Liver (tissue), 9 donors: ENCODE measurements around the gene ANAPC5. TPM values are rescaled to one million over a fixed set of nuclear protein-coding genes. Genes with fewer than 3 reads are reported as not detected.

ENCODE experiments used
- DNase-seq: peaks from one replicate; pipeline ENCODE4 v3.0.0-alpha.2; 2017; ENCODE audit warnings: low spot score
- H3K27ac ChIP-seq, 2 donors: one replicate each; pipeline ENCODE4 v1.7.0; 2013; ENCODE audit warnings: inconsistent platforms in 2 of 2, low read length in 2 of 2, control low read depth in 1 of 2, low read depth in 1 of 2, mild to moderate bottlenecking in 1 of 2
- H3K27me3 ChIP-seq, 4 donors: one replicate each; pipeline versions ENCODE4 v1.6.1 to v1.7.0; 2013; ENCODE audit warnings: low read length in 3 of 4, inconsistent platforms in 1 of 4, mild to moderate bottlenecking in 1 of 4, moderate library complexity in 1 of 4; ENCODE audit not compliant: control insufficient read depth in 4 of 4, insufficient read depth in 4 of 4
- H3K36me3 ChIP-seq, 4 donors: one replicate each; pipeline versions ENCODE4 v1.6.1 to v1.7.0; 2013; ENCODE audit warnings: low read length in 3 of 4, mild to moderate bottlenecking in 3 of 4, low read depth in 1 of 4, moderate library complexity in 1 of 4; ENCODE audit not compliant: control insufficient read depth in 4 of 4, insufficient read depth in 3 of 4
- H3K4me1 ChIP-seq, 4 donors: one replicate each; pipeline versions ENCODE4 v1.6.1 to v1.7.0; 2013; ENCODE audit warnings: low read length in 3 of 4, mild to moderate bottlenecking in 3 of 4, moderate library complexity in 1 of 4; ENCODE audit not compliant: control insufficient read depth in 4 of 4, insufficient read depth in 4 of 4
- H3K4me3 ChIP-seq, 3 donors: one replicate each; pipeline versions ENCODE4 v1.6.1 to v1.7.0; 2013; ENCODE audit warnings: low read length in 3 of 3, control low read depth in 1 of 3, low read depth in 1 of 3, mild to moderate bottlenecking in 1 of 3
- H3K9ac ChIP-seq, 2 donors: one replicate each; pipeline ENCODE4 v1.7.0; 2013; ENCODE audit warnings: low read length in 2 of 2, mild to moderate bottlenecking in 2 of 2, moderate library complexity in 2 of 2, control low read depth in 1 of 2, low read depth in 1 of 2
- H3K9me3 ChIP-seq, 4 donors: one replicate each; pipeline versions ENCODE4 v1.6.1 to v1.7.0; 2013; ENCODE audit warnings: low read length in 3 of 4; ENCODE audit not compliant: control insufficient read depth in 4 of 4
- CTCF ChIP-seq: fragments of 150-350 bp; IDR thresholded peaks from 2 replicates; pipeline ENCODE4 v1.5.1; 2017; ENCODE audit warnings: improper control_type of control experiment, low read depth, low read length; ENCODE audit not compliant: missing input control
- EGR1 ChIP-seq, 2 donors: IDR thresholded peaks; 2 replicates each; pipeline ENCODE4 v1.6.1; 2016 to 2018; ENCODE audit warnings: antibody characterized with exemption in 2 of 2, low read depth in 2 of 2
- FOXA2 ChIP-seq: IDR thresholded peaks from 2 replicates; pipeline ENCODE4 v1.6.1; 2016; ENCODE audit warnings: antibody characterized with exemption
- GABPA ChIP-seq, 2 donors: IDR thresholded peaks in 1 of 2; conservative IDR thresholded peaks in 1 of 2; 2 replicates each; pipeline ENCODE4 v1.6.1; 2016; ENCODE audit warnings: antibody characterized with exemption in 2 of 2, mild to moderate bottlenecking in 1 of 2, moderate library complexity in 1 of 2
- HNF4A ChIP-seq, 2 donors: conservative IDR thresholded peaks; 2 replicates each; pipeline ENCODE4 v1.6.1; 2016; ENCODE audit warnings: antibody characterized with exemption in 2 of 2, mild to moderate bottlenecking in 2 of 2
- HNF4G ChIP-seq: IDR thresholded peaks from 2 replicates; pipeline ENCODE4 v1.6.1; 2016; ENCODE audit warnings: antibody characterized with exemption
- JUND ChIP-seq, 2 donors: IDR thresholded peaks; 2 replicates each; pipeline ENCODE4 v1.6.1; 2016; ENCODE audit warnings: antibody characterized with exemption in 2 of 2
- NR2F2 ChIP-seq: IDR thresholded peaks from 2 replicates; pipeline ENCODE4 v1.6.1; 2016; ENCODE audit warnings: antibody characterized with exemption
- RAD21 ChIP-seq, 2 donors: IDR thresholded peaks; 2 replicates each; pipeline ENCODE4 v1.6.1; 2016; ENCODE audit warnings: antibody characterized with exemption in 2 of 2, mild to moderate bottlenecking in 2 of 2
- RXRA ChIP-seq, 2 donors: IDR thresholded peaks; 2 replicates each; pipeline ENCODE4 v1.6.1; 2017 to 2018; ENCODE audit warnings: antibody characterized with exemption in 2 of 2, mild to moderate bottlenecking in 1 of 2
- SP1 ChIP-seq: IDR thresholded peaks from 2 replicates; pipeline ENCODE4 v1.6.1; 2018; ENCODE audit warnings: antibody characterized with exemption, mild to moderate bottlenecking
- TAF1 ChIP-seq: conservative IDR thresholded peaks from 2 replicates; pipeline ENCODE4 v1.6.1; 2016; ENCODE audit warnings: antibody characterized with exemption, mild to moderate bottlenecking
- YY1 ChIP-seq: IDR thresholded peaks from 2 replicates; pipeline ENCODE4 v1.6.1; 2016; ENCODE audit warnings: antibody characterized with exemption, mild to moderate bottlenecking
- WGBS: extraction: QIAGEN DNeasy Blood & Tissue Kit; methylation state at CpG from one replicate; pipeline ENCODE4 v1.1.7; 2013; 5-methylcytosine and 5-hydroxymethylcytosine counted together
- polyA plus RNA-seq, 2 donors: library from polyadenylated mRNA; stranded (reverse) in 1 of 2; unstranded in 1 of 2; fragments of 200-250 nt in 1 of 2; fragments of >200 nt in 1 of 2; fragmentation: Nextera tagmentation in 1 of 2; extraction: Ambion mirVana in 1 of 2; gene quantifications; one replicate each; pipeline versions ENCODE4 v1.2.1 to v1.2.3, GENCODE V29; 2013 to 2015
- total RNA-seq, 2 donors: library from RNA; depleted of rRNA; stranded (reverse); fragments of >200 nt; gene quantifications; one replicate each; pipeline ENCODE4 v1.2.3, GENCODE V29; 2014
- TF ChIP-seq, protein P1 (sequence below): IDR thresholded peaks from 2 replicates; pipeline ENCODE4 v1.6.1; 2016; ENCODE audit warnings: antibody characterized with exemption
- TF ChIP-seq, protein P2 (sequence below): IDR thresholded peaks from 2 replicates; pipeline ENCODE4 v1.6.1; 2016; ENCODE audit warnings: antibody characterized with exemption, mild to moderate bottlenecking
- TF ChIP-seq, protein P3 (sequence below): IDR thresholded peaks from 2 replicates; pipeline ENCODE4 v1.6.1; 2016; ENCODE audit warnings: antibody characterized with exemption
- TF ChIP-seq, protein P4 (sequence below): IDR thresholded peaks from 2 replicates; pipeline ENCODE4 v1.6.1; 2016; ENCODE audit warnings: antibody characterized with exemption
- donor health status: healthy.
- donor health status: healthy.
- donor health status: healthy.
- donor health status: healthy.
- donor health status: healthy.

The ANAPC5 gene
- total and polyA plus RNA-seq, 4 donors: 44.1 to 111 (median 62.2) TPM

- no peaks in the 10 kb centered on the region for H3K4me1 ChIP-seq
- no peaks in the 10 kb centered on the region for H3K36me3 ChIP-seq
- no peak overlapping the region for H3K27ac ChIP-seq
- no peak for TF ChIP-seq RXRA (IDR thresholded peaks at IDR 0.05)
- TF ChIP-seq YY1: no peak
- no peak for TF ChIP-seq EGR1 (IDR thresholded peaks at IDR 0.05; ENCODE audit: low read depth in 2 of 2)
- TF ChIP-seq GABPA (IDR thresholded peaks at IDR 0.05 in 1 of 2, conservative IDR thresholded peaks at IDR 0.05 in 1 of 2): no peak
- no peak for TF ChIP-seq JUND (IDR thresholded peaks at IDR 0.05)
- TF ChIP-seq HNF4A (conservative IDR thresholded peaks at IDR 0.05): no peak
- TF ChIP-seq HNF4G: no peak
- no peak for TF ChIP-seq NR2F2
- TF ChIP-seq, protein P1, sequence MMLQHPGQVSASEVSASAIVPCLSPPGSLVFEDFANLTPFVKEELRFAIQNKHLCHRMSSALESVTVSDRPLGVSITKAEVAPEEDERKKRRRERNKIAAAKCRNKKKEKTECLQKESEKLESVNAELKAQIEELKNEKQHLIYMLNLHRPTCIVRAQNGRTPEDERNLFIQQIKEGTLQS: no peak
- TF ChIP-seq, protein P2, sequence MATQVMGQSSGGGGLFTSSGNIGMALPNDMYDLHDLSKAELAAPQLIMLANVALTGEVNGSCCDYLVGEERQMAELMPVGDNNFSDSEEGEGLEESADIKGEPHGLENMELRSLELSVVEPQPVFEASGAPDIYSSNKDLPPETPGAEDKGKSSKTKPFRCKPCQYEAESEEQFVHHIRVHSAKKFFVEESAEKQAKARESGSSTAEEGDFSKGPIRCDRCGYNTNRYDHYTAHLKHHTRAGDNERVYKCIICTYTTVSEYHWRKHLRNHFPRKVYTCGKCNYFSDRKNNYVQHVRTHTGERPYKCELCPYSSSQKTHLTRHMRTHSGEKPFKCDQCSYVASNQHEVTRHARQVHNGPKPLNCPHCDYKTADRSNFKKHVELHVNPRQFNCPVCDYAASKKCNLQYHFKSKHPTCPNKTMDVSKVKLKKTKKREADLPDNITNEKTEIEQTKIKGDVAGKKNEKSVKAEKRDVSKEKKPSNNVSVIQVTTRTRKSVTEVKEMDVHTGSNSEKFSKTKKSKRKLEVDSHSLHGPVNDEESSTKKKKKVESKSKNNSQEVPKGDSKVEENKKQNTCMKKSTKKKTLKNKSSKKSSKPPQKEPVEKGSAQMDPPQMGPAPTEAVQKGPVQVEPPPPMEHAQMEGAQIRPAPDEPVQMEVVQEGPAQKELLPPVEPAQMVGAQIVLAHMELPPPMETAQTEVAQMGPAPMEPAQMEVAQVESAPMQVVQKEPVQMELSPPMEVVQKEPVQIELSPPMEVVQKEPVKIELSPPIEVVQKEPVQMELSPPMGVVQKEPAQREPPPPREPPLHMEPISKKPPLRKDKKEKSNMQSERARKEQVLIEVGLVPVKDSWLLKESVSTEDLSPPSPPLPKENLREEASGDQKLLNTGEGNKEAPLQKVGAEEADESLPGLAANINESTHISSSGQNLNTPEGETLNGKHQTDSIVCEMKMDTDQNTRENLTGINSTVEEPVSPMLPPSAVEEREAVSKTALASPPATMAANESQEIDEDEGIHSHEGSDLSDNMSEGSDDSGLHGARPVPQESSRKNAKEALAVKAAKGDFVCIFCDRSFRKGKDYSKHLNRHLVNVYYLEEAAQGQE: no peak
- TF ChIP-seq, protein P3, sequence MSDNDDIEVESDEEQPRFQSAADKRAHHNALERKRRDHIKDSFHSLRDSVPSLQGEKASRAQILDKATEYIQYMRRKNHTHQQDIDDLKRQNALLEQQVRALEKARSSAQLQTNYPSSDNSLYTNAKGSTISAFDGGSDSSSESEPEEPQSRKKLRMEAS: no peak
- no peak for TF ChIP-seq CTCF
- TF ChIP-seq, protein P4, sequence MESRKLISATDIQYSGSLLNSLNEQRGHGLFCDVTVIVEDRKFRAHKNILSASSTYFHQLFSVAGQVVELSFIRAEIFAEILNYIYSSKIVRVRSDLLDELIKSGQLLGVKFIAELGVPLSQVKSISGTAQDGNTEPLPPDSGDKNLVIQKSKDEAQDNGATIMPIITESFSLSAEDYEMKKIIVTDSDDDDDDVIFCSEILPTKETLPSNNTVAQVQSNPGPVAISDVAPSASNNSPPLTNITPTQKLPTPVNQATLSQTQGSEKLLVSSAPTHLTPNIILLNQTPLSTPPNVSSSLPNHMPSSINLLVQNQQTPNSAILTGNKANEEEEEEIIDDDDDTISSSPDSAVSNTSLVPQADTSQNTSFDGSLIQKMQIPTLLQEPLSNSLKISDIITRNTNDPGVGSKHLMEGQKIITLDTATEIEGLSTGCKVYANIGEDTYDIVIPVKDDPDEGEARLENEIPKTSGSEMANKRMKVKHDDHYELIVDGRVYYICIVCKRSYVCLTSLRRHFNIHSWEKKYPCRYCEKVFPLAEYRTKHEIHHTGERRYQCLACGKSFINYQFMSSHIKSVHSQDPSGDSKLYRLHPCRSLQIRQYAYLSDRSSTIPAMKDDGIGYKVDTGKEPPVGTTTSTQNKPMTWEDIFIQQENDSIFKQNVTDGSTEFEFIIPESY: no peak
- no peak for TF ChIP-seq SP1
- no peak for TF ChIP-seq TAF1
- H3K9me3 ChIP-seq: no peaks in the 10 kb centered on the region
- H3K4me3 ChIP-seq: no peak overlapping the region
- WGBS: 74% methylated on average over 5 of the region's 5 CpGs
- H3K27me3 ChIP-seq: no peaks in the 10 kb centered on the region
- no peak overlapping the region for H3K9ac ChIP-seq
- DNase-seq: no peak
These were observed 13.3 kb upstream of the ANAPC5 start for GRCh38 chr12:121365416-121366062.

DNA sequence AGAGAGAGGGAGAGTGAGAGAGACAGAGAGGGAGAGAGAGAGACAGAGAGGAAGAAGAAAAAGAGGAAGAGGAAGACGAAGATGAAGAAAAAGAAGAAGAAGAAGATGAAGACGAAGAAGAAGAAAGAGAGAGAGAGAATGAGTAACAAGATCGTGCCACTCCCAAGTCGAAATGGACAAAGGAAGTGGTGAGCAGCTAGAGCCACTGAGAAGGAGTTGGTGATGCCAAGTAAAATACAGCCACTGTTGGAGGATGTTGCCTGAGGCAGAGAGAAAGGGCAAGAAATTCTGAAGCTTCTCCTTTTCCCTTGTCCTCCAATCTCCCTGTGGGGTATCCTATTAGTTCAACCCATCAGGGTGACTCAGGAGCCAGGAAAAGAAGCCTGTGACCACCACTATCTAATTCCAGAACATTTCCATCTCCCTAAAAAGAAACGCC lies 12.5 kb upstream of the ANAPC5 start:
- no peaks in the 10 kb centered on the region for H3K9me3 ChIP-seq
- H3K27ac ChIP-seq: no peak overlapping the region
- no peak for DNase-seq
- TF ChIP-seq RAD21 (IDR thresholded peaks at IDR 0.05) (no peak), SP1 (no peak), JUND (IDR thresholded peaks at IDR 0.05) (no peak), FOXA2 (no peak), HNF4A (conservative IDR thresholded peaks at IDR 0.05) (no peak), NR2F2 (no peak), YY1 (no peak)
- TF ChIP-seq, protein P3: no peak
- H3K4me1 ChIP-seq: no peaks in the 10 kb centered on the region
- H3K36me3 ChIP-seq: no peaks in the 10 kb centered on the region
- H3K4me3 ChIP-seq: no peak overlapping the region
- H3K9ac ChIP-seq: no peak overlapping the region
- 65% methylated on average over 5 of the region's 5 CpGs for WGBS
- no peaks in the 10 kb centered on the region for H3K27me3 ChIP-seq
